Thyroid gland (tissue), 4 donors: Measurements from ENCODE around the gene RFTN1. TPM values are rescaled to one million over a fixed set of nuclear protein-coding genes. Genes with fewer than 3 reads are reported as not detected.

ENCODE experiments used
- DNase-seq, 2 donors: peaks; one replicate each; pipeline ENCODE4 v3.0.0-alpha.2; 2019
- H3K27ac ChIP-seq, 3 donors: fragments of 200-600 bp; sonication (generic); 1 replicate in 2 of 3; 2 replicates in 1 of 3; pipeline ENCODE4 v1.5.1; 2016 to 2019; ENCODE audit warnings: mild to moderate bottlenecking in 1 of 3, moderate library complexity in 1 of 3
- H3K27me3 ChIP-seq: fragments of 200-600 bp; sonication (generic); one replicate; pipeline ENCODE4 v1.5.1; 2019
- H3K36me3 ChIP-seq, 2 donors: fragments of 200-600 bp; sonication (generic); one replicate each; pipeline ENCODE4 v1.5.1; 2016 to 2019
- H3K4me1 ChIP-seq, 2 donors: fragments of 200-600 bp; sonication (generic); one replicate each; pipeline ENCODE4 v1.5.1; 2017 to 2019
- H3K4me3 ChIP-seq, 3 donors: fragments of 200-600 bp; sonication (generic); replicated peaks in 1 of 3; 1 replicate in 2 of 3; 2 replicates in 1 of 3; pipeline ENCODE4 v1.5.1; 2016; ENCODE audit warnings: mild to moderate bottlenecking in 1 of 3
- H3K9me3 ChIP-seq: fragments of 200-600 bp; sonication (generic); one replicate; pipeline ENCODE4 v1.5.1; 2017
- CTCF ChIP-seq, 6 experiments: fragments of 200-600 bp in 3 of 6; fragments of 450-650 bp in 3 of 6; sonication (generic) in 3 of 6; IDR thresholded peaks; one replicate each; pipeline ENCODE4 v1.5.1; 2016 to 2019; ENCODE audit warnings: antibody characterized with exemption in 6 of 6, mild to moderate bottlenecking in 2 of 6, inconsistent platforms in 1 of 6, moderate library complexity in 1 of 6
- POLR2A ChIP-seq, 2 donors: fragments of 450-650 bp; IDR thresholded peaks; one replicate each; pipeline ENCODE4 v1.6.1; 2017; ENCODE audit warnings: antibody characterized with exemption in 2 of 2, mild to moderate bottlenecking in 2 of 2, moderate library complexity in 1 of 2
- WGBS, 2 donors: methylation state at CpG; one replicate each; pipeline ENCODE4 v1.1.5; 2017; 5-methylcytosine and 5-hydroxymethylcytosine counted together
- intact Hi-C: fragments of 100-400 bp; cut with DNase I; formaldehyde crosslinking; loops from one replicate; pipeline ENCODE4 v1.15.1; 2023
- total RNA-seq, 4 donors: library from RNA; depleted of rRNA; stranded (reverse); fragments of >200 nt; gene quantifications; one replicate each; pipeline ENCODE4 v1.2.3, GENCODE V29; 2016

RFTN1 gene
- total RNA-seq, 4 donors from 2014 or later: 110 to 239 (median 153) TPM

- Histone ChIP-seq H3K4me1 (no peaks in the 10 kb centered on the region), H3K27me3 (no peaks in the 10 kb centered on the region), H3K36me3 (no peaks in the 10 kb centered on the region), H3K27ac (no peak overlapping the region), H3K4me3 (no peak overlapping the region), H3K9me3 (no peaks in the 10 kb centered on the region)
- WGBS, 2 donors: 76 to 87% methylated on average over 4 of the region's 4 CpGs
- intact Hi-C loops: no loop called here
- TF ChIP-seq POLR2A (IDR thresholded peaks at IDR 0.05) (no peak), CTCF (IDR thresholded peaks at IDR 0.05) (no peak)
- DNase-seq: no peak
Measured at GRCh38 chr3:16538507-16538906, 25.0 kb upstream of the RFTN1 start.

- Histone ChIP-seq H3K27me3 (no peaks in the 10 kb centered on the region), H3K4me1 (no peaks in the 10 kb centered on the region), H3K9me3 (no peaks in the 10 kb centered on the region), H3K27ac (no peak overlapping the region), H3K4me3 (no peak overlapping the region), H3K36me3 (no peaks in the 10 kb centered on the region)
- WGBS, 2 donors: 80 to 82% methylated on average over 3 of the region's 3 CpGs
- no peak for DNase-seq
- intact Hi-C loops: no loop called here
- no peak for TF ChIP-seq CTCF (IDR thresholded peaks at IDR 0.05)
- TF ChIP-seq POLR2A (IDR thresholded peaks at IDR 0.05): no peak
Measured at GRCh38 chr3:16536996-16537395, 23.5 kb upstream of the RFTN1 start.

GRCh38 chr3:16536344-16536663 is 22.8 kb upstream of the RFTN1 start:
- TF ChIP-seq CTCF (IDR thresholded peaks at IDR 0.05) (no peak), POLR2A (IDR thresholded peaks at IDR 0.05) (no peak)
- H3K27ac ChIP-seq: no peak overlapping the region
- no peaks in the 10 kb centered on the region for H3K36me3 ChIP-seq
- no peaks in the 10 kb centered on the region for H3K4me1 ChIP-seq
- no peak for DNase-seq
- intact Hi-C loops: no loop called here
- H3K27me3 ChIP-seq: no peaks in the 10 kb centered on the region
- WGBS, 2 donors: 91 to 92% methylated on average over 4 of the region's 4 CpGs
- no peak overlapping the region for H3K4me3 ChIP-seq
- no peaks in the 10 kb centered on the region for H3K9me3 ChIP-seq

GRCh38 chr3:16534640-16535262 is 21.3 kb upstream of the RFTN1 start:
- no peaks in the 10 kb centered on the region for H3K27me3 ChIP-seq
- DNase-seq: no peak
- no peaks in the 10 kb centered on the region for H3K36me3 ChIP-seq
- intact Hi-C loops: no loop called here
- WGBS, 2 donors: 78 to 82% methylated on average over 8 of the region's 8 CpGs
- TF ChIP-seq POLR2A (IDR thresholded peaks at IDR 0.05): no peak
- no peak for TF ChIP-seq CTCF (IDR thresholded peaks at IDR 0.05)
- no peak overlapping the region for H3K27ac ChIP-seq
- H3K4me3 ChIP-seq: no peak overlapping the region
- H3K9me3 ChIP-seq: no peaks in the 10 kb centered on the region
- no peaks in the 10 kb centered on the region for H3K4me1 ChIP-seq

- 58 to 62% methylated on average over 5 of the region's 5 CpGs for WGBS, 2 donors
- Histone ChIP-seq H3K27ac (no peak overlapping the region), H3K36me3 (no peaks in the 10 kb centered on the region), H3K4me3 (no peak overlapping the region), H3K27me3 (no peaks in the 10 kb centered on the region), H3K9me3 (no peaks in the 10 kb centered on the region), H3K4me1 (no peaks in the 10 kb centered on the region)
- TF ChIP-seq POLR2A (IDR thresholded peaks at IDR 0.05) (no peak), CTCF (IDR thresholded peaks at IDR 0.05) (no peak)
- no peak for DNase-seq
- intact Hi-C loops: no loop called here
Measured at GRCh38 chr3:16533928-16534574, 20.6 kb upstream of the RFTN1 start.
